NCI-H2081 treated with DMSO at 0.1 percent for 48 hours (cell line): Measurements from ENCODE around the gene SYNPR.
A peak's percentile ranks its signal among the peaks of the same experiment; 100 is the strongest.

Experiments
- DNase-seq: peaks from one replicate; lab custom pipeline; 2025; lab: John Stamatoyannopoulos, UW

The SYNPR gene

DNA sequence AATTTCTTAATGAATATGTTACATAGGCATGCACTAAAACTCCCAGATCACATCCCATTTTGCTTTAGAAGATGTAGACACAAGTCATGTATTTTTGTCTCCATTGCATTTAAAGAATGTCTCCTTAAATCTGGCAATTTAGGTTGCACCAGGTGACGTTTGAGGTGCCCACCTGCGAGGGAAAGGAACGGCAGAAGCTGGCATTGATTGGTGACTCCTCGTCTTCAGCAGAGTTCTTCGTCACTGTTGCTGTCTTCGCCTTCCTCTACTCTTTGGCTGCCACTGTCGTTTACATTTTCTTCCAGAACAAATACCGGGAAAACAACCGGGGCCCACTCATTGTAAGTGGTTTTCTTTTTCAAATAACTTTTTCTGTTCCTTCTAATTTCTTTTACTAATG lies 278.3 kb downstream of the SYNPR start:
- no peak for DNase-seq

DNA sequence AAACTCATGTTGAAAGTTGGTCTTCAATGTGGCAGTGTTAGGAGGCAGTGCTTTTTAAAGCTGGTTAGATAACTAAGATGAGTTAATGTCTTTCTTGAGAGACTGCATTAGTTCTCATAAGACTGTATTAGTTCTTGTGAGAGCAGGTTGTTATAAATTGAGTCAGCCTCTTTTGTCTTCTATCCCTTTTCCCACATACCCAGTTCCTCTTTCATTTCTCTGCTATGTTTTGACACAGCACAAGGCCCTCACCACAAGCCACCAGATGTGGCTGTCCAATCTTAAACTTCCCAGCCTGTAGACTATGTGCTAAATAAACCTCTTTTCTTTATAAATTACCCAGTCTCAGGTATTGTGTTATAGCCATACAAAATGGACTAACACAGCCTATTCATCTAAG lies 279.8 kb downstream of the SYNPR start:
- DNase-seq, result no peak

DNA sequence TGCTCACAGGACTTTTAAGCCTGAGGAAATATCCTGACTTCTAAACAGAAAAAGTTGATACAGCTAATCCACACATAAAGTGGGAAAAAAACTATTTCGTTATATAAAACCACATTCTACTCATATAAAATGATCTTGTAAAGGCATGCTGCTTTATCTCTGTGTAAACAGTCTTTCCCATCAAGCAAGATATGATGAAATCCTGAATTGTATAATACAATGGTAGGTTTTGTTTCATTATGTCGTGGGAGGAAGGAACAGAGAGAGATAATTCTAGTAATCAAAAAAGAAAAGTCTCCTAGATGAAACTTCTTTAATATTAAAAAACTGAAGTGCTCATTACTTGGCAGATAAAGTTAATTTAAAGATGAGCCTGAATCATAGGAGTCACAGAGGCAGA lies 281.8 kb downstream of the SYNPR start:
- no peak for DNase-seq

DNA sequence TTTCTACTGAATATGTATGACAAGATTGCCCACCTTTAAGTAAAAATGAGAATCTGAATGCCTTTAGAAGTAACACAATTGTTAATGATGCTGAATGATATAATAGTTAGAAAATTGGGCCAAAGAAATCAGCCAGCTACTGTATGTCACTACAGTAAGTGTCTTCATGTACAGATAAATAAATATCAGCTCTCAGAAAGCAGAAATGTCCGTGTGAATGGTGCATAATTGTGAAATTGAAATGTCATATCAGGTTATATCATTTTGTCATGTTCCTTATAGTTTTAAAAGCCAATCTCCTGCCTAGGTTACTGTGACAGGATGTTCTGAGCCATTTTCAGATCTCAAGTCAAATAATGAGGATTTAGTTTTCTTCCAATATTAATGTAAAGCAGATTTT lies 283.8 kb downstream of the SYNPR start:
- no peak for DNase-seq

- DNase-seq, result no peak
Measured at GRCh38 chr3:63562323-63562722, 284.2 kb downstream of the SYNPR start.

DNA sequence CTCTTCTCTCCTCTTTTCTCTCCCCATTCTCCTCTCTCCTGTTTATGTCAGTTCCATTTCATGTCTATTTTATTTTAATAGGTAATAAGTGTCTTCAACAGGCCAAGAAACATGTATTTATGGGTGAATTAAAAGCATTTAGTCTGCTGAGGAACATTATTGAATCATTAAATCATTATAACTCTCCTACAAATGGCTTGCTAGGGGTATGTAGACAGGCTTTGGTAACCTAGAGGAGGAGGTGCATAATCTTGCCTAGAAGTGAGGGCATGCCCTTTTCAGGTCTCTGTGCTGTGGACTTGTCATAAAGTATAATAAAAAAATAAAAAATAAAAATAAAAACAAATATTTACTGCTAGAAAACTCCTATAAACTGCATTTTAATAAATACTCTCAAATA lies 285.5 kb downstream of the SYNPR start:
- no peak for DNase-seq

DNA sequence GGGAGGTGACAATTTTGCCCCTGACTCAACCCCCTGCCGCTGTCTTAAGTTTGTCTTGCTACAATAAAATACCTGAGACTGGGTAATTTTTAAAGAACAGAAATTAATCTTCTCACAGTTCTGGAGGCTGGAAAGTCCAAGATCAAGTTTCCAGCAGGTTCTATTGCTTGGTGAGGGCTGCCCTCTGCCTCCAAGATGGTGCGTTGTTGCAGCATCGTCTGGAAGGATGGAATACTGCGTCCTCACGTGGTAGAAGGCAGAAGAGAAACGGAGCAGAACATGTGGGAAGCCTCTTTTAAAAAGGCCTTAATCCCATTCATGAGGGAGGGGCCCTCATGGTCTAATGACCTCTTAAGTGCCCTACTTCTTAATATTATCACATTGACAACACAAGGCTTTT lies 287.1 kb downstream of the SYNPR start:
- DNase-seq, result no peak

DNA sequence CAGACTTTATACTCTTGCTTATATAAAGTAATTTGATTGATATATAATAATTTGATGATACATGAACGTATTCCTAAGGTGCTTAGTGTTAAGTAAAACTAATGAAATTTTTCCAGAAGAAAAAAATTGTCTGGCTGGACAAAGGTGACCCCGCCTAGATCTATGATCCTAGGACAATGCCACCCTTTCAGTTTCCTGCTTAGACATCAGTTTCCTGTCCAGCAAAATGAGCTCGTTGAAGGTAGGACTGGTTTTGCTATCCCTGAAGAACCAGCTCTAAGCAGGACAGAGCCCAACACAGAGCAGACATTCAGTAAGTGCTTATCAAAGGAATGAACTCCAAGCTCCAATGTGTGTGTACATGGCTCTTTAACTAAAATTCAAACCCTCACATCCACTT lies 293.6 kb downstream of the SYNPR start:
- DNase-seq, result no peak

GRCh38 chr3:63576846-63577245 lies 298.7 kb downstream of the SYNPR start:
- peak; percentile 82 for DNase-seq

DNA sequence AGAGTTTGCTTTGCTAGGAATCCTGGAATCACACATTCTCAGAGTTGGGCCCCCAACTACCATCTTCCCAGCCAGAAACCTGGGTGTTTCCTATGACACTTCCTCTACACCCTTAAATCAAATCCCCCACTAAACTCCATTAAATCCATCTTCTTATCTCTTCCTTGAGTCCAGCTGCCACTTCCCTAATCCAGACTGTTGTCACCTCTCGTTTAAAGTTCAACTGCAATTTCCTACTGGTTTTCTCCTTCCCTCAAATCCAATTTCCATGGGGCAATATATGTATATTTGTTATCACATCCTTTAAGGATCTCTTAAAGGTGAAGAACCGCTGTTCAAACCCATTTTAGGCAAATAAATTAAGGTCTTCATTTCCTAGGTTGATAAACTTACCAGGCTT lies 300.8 kb downstream of the SYNPR start:
- DNase-seq, result no peak

DNA sequence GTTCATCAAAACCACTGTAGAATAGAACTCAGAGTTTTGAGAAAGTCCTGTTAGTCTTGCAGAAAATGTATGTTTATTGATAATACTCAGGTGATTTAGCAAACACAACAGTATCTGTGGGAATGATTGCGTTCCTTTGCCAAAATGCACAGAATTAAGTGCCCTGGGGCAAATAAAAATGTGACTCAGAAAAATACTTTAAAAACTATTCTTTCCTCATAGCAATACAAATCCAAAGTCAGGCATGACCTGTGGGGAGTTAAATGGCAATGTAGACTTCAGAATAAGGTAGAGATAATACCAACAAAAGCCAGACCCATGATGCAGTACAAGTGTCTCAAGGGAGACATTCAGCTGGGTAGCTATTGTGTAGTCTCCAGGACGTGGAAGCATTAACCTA lies 302.0 kb downstream of the SYNPR start:
- DNase-seq, result no peak

- no peak for DNase-seq
Measured at GRCh38 chr3:63582943-63583500, 304.9 kb downstream of the SYNPR start.

DNA sequence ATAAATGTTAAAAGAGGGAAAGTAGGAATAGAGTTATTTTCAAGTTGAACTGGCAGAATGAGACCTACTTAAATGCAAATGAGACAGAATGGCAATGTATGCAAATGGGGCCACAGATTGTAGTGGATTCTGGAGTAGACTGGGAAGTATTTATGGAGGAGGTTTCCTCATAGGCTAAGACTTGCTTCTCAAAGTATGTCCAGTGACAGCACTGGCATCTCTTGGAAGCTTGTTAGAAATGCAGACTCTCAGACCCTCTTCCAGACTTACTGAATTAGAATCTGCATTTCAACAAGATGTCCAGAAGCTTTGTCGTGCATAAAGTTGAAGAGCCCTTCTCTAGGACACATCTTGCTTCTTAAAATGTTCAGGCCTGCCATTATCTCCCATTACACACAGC lies 306.6 kb downstream of the SYNPR start:
- DNase-seq, result no peak

GRCh38 chr3:63585927-63586326 lies 307.8 kb downstream of the SYNPR start:
- no peak for DNase-seq

GRCh38 chr3:63588895-63589294 lies 310.8 kb downstream of the SYNPR start:
- DNase-seq, result no peak

DNA sequence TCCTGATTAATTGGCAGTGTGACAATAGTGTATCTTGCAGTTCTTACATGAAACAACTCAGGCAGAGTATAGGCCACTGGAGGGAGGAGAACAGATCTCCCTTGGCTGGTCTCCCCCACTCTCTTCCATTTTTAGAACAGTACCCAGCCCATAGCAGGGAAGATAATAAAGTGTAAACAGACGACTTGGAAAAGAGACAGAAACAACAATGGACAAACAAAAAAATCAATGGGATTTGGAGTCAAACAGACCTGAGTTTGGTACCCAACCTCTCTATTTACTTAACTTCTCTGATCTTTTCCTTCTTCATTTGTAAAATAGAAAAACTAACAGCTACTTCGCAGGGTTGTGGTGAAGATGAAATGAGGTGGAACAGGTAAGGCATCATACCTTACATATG lies 315.7 kb downstream of the SYNPR start:
- DNase-seq, result no peak

GRCh38 chr3:63595221-63595620 lies 317.1 kb downstream of the SYNPR start:
- no peak for DNase-seq

- DNase-seq, result no peak
Measured at GRCh38 chr3:63597019-63597418, 318.9 kb downstream of the SYNPR start.

DNA sequence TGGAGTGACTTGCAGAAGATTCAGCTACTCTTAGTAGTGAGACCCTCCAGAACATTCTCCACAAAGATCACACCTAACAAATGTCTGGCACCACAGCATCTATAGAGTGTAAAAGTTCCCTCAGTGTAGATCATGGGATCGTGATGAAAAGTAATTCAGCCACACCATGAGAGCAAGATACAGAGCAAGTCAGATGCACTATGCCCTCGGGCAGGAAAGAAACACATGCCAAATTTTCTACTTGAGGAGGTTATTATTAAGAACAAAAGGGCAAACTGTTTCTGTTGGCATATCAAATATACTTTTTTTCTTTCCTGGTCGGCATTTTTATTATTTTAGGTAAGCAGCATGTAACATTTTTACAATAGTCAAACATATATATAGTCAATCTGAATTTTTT lies 329.6 kb downstream of the SYNPR start:
- no peak for DNase-seq

- DNase-seq, result no peak
Measured at GRCh38 chr3:63609408-63609807, 331.3 kb downstream of the SYNPR start.

- DNase-seq, result no peak
Measured at GRCh38 chr3:63609834-63610233, 331.7 kb downstream of the SYNPR start.

DNA sequence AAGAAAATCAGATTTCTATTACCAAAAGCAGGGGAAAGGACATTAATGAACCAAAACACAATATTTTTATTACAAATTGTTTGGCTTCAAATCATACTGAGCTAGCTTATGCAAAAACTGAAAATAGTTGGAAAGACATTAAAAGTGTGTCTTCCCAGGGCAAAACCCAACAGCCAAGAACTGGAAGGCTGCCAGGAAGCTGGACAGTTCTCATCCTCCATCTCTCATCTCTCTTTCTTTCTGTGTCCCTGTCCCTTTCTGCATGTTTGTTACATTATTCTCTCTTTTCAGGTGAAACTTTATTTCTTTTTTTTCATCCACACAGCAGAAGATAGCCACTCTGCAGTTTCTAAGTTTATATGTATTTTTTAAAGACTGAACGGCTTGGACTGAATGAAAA lies 333.3 kb downstream of the SYNPR start:
- no peak for DNase-seq

DNA sequence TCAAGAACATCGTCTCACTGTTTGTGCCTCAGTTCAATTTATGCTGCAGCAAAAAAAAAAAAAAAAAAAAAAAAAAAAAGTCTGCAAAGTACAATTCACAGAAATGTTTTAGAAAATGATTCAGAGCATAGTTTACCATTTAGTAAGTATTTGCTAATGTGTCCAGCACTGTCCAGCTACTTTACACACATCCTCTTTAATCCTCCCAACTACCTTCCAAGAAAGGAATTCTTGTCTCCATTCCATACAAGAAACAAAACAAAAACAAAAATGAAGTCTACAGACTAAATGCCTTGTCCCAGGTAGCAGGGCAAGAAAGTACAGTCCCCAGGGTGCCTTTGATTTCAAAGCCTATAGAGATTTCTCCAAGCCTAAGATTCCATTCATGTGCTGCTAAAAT lies 335.5 kb downstream of the SYNPR start:
- DNase-seq, result no peak

GRCh38 chr3:63617391-63617790 lies 339.3 kb downstream of the SYNPR start:
- no peak for DNase-seq
